HepG2 (cell line): ENCODE data around the gene RSPH10B.
A peak's percentile ranks its signal among the peaks of the same experiment; 100 is the strongest.
"Not testable (repeated sequence)": the region's sequence is repeated elsewhere in the genome, so short reads cannot be mapped to it uniquely, and the experiment has no call there.

Experiments used
- AHDC1 ChIP-seq: sonication (generic); formaldehyde crosslinking; IDR thresholded peaks from 2 replicates; pipeline ENCODE4 v1.5.1; 2020; ENCODE audit warnings: mild to moderate bottlenecking, missing genetic modification reagents, borderline replicate concordance
- CTCF ChIP-seq: sonication (generic); formaldehyde crosslinking; IDR thresholded peaks from 2 replicates; pipeline ENCODE4 v1.5.0; 2020; ENCODE audit warnings: mild to moderate bottlenecking, missing genetic modification reagents, moderate library complexity
- HCFC1 ChIP-seq: fragments of 150-350 bp; IDR thresholded peaks from 2 replicates; pipeline ENCODE4 v1.6.1; 2014; ENCODE audit warnings: low read depth, low read length
- HINFP ChIP-seq: sonication (generic); formaldehyde crosslinking; IDR thresholded peaks from 2 replicates; pipeline ENCODE4 v1.4.0; 2020; ENCODE audit warnings: low read depth, mild to moderate bottlenecking, missing genetic modification reagents
- NPAS2 ChIP-seq: sonication (generic); formaldehyde crosslinking; IDR thresholded peaks from 2 replicates; pipeline ENCODE4 v1.8.0; 2022; ENCODE audit warnings: mild to moderate bottlenecking, missing genetic modification reagents, borderline replicate concordance
- PRDM4 ChIP-seq: sonication (generic); formaldehyde crosslinking; IDR thresholded peaks from 2 replicates; pipeline ENCODE4 v1.9.0; 2021; ENCODE audit warnings: missing genetic modification reagents, borderline replicate concordance
- TAF1 ChIP-seq: sonication (generic); formaldehyde crosslinking; IDR thresholded peaks from 2 replicates; pipeline ENCODE4 v1.4.0; 2020; ENCODE audit warnings: missing genetic modification reagents
- TARDBP ChIP-seq: sonication (generic); formaldehyde crosslinking; IDR thresholded peaks from 2 replicates; pipeline ENCODE4 v1.8.0; 2022; ENCODE audit warnings: mild to moderate bottlenecking, missing genetic modification reagents
- ZBTB21 ChIP-seq: sonication (generic); formaldehyde crosslinking; IDR thresholded peaks from 2 replicates; pipeline ENCODE4 v1.4.0; 2020; ENCODE audit warnings: missing genetic modification reagents
- ZBTB7A ChIP-seq: sonication (generic); formaldehyde crosslinking; IDR thresholded peaks from 2 replicates; pipeline ENCODE4 v1.8.0; 2022; ENCODE audit warnings: mild to moderate bottlenecking, missing genetic modification reagents
- ZNF407 ChIP-seq: sonication (generic); formaldehyde crosslinking; IDR thresholded peaks from one replicate; pipeline ENCODE4 v1.5.1; 2020; ENCODE audit warnings: mild to moderate bottlenecking, missing genetic modification reagents; ENCODE audit errors: not compliant biosample characterization
- ZNF746 ChIP-seq: sonication (generic); formaldehyde crosslinking; IDR thresholded peaks from 2 replicates; pipeline ENCODE4 v1.8.0; 2022; ENCODE audit warnings: mild to moderate bottlenecking, missing genetic modification reagents

GRCh38 chr7:5898480-5899224 lies 71.8 kb downstream of the RSPH10B start, which contains the start of gene CCZ1:
- peak; percentile 47 for TF ChIP-seq CTCF (CRISPR knock-in tag)
- not testable (repeated sequence) for TF ChIP-seq HCFC1; TARDBP; PRDM4 (CRISPR knock-in tag); NPAS2 (CRISPR knock-in tag); ZBTB7A (CRISPR knock-in tag); ZNF746 (CRISPR knock-in tag); ZNF407 (CRISPR knock-in tag); HINFP (CRISPR knock-in tag); ZBTB21 (CRISPR knock-in tag); AHDC1 (CRISPR knock-in tag)
- peak; percentile 23; the same call in 1 of the 2 replicates for TF ChIP-seq TAF1 (CRISPR knock-in tag)
